ENCODE results near the gene LARGE1.

GRCh38 chr22:33838644-33839043, 81.6 kb downstream of the LARGE1 start:
- TF ChIP-seq HIVEP1 (CRISPR knock-in tag; IDR thresholded peaks at IDR 0.05) (no peak), MYC (CRISPR knock-in tag; IDR thresholded peaks at IDR 0.05; ENCODE audit: borderline replicate concordance) (no peak), MYPOP (CRISPR knock-in tag; IDR thresholded peaks at IDR 0.05) (no peak), RCOR2 (CRISPR knock-in tag; IDR thresholded peaks at IDR 0.05) (no peak), CTCF (CRISPR knock-in tag; IDR thresholded peaks at IDR 0.05) (no peak), SMC3 (IDR thresholded peaks at IDR 0.05; ENCODE audit: low read length) (no peak), RORA (CRISPR knock-in tag; IDR thresholded peaks at IDR 0.05) (no peak), MAFG (CRISPR knock-in tag; IDR thresholded peaks at IDR 0.05) (no peak), DBP (CRISPR knock-in tag; IDR thresholded peaks at IDR 0.05; ENCODE audit: not compliant biosample characterization) (no peak), ZNF318 (CRISPR knock-in tag; IDR thresholded peaks at IDR 0.05) (no peak), ATF3 (CRISPR knock-in tag; IDR thresholded peaks at IDR 0.05) (no peak), SCMH1 (CRISPR knock-in tag; IDR thresholded peaks at IDR 0.05; ENCODE audit: borderline replicate concordance) (no peak), TAF1 (CRISPR knock-in tag; IDR thresholded peaks at IDR 0.05) (no peak)
